Motor neuron (in vitro differentiated cells): ENCODE measurements around the gene OCA2. TPM values are rescaled to one million over a fixed set of nuclear protein-coding genes. Genes with fewer than 3 reads are reported as not detected.

Experiments
- ATAC-seq, 8 experiments: fragments of 200-7000 bp; cut with Tn5 transposase; replicated peaks in 6 of 8; 2 replicates each; pipeline ENCODE4 v1.8.0; 2021; ENCODE audit warnings: mild to moderate bottlenecking in 8 of 8, moderate library complexity in 8 of 8
- H3K27ac ChIP-seq, 2 donors: fragments of 250-450 bp; sonication (Bioruptor Pico); 2 replicates each; pipeline ENCODE4 v1.9.0; 2021; ENCODE audit warnings: antibody characterized with exemption in 2 of 2, mild to moderate bottlenecking in 2 of 2, moderate library complexity in 1 of 2
- H3K4me1 ChIP-seq, 2 donors: fragments of 250-450 bp; sonication (Bioruptor Pico); replicated peaks in 1 of 2; 2 replicates each; pipeline ENCODE4 v1.6.1; 2021; ENCODE audit warnings: antibody characterized with exemption in 2 of 2, mild to moderate bottlenecking in 2 of 2, moderate library complexity in 1 of 2
- H3K4me3 ChIP-seq, 5 donors: fragments of 250-450 bp; sonication (Bioruptor Pico); 2 replicates each; pipeline ENCODE4 v1.9.0; 2021; ENCODE audit warnings: antibody characterized with exemption in 5 of 5, mild to moderate bottlenecking in 5 of 5, moderate library complexity in 4 of 5
- WGBS, 10 experiments: fragments of 450-650 bp; shearing (Covaris generic); methylation state at CpG; one replicate each; pipeline ENCODE4 v1.0.0; 2022; 5-methylcytosine and 5-hydroxymethylcytosine counted together
- in situ Hi-C, 9 experiments: fragments of 400-800 bp; cut with MboI; loops; one replicate each; pipeline ENCODE4 v1.15.0; 2021; ENCODE audit warnings: low sequenced_read_pairs in 9 of 9, low pct_unique_long_range_greater_than_20kb in 2 of 9; ENCODE audit not compliant: unreplicated experiment in 9 of 9
- total RNA-seq, 8 experiments: library from RNA; unstranded; fragments of 300-600 nt; gene quantifications; 2 replicates each; pipeline versions ENCODE4 v1.2.3 to v1.2.4, GENCODE V29; 2022

Gene OCA2
- total RNA-seq, 8 experiments from 2014 or later = 0.16 to 1.9 (median 0.29) TPM; not detected in 2

- in situ Hi-C loops = loop anchor here in 1 of 9 experiments (25.0 kb wide), 1 partner anchor 1223 kb away; no protein-coding TSS in a partner anchor
- Histone ChIP-seq H3K4me3 (no peak overlapping the region), H3K4me1 (peaks cover 2 to 9% of the 10 kb centered on the region in 2 donors), H3K27ac (no peak overlapping the region)
- ATAC-seq = no peak
- WGBS, 10 experiments = 77 to 100% (median 90%) methylated on average over 1 to 19 of the region's 25 CpGs
Observed at GRCh38 chr15:28109626-28110455, 10.7 kb upstream of the OCA2 start.

GRCh38 chr15:28107904-28108275 lies 8.8 kb upstream of the OCA2 start:
- no peak overlapping the region for H3K4me3 ChIP-seq
- peak in 3 of 8 experiments; percentile 6 to 12 (median 10) for ATAC-seq

GRCh38 chr15:28107111-28107903 lies 8.2 kb upstream of the OCA2 start:
- in situ Hi-C loops = loop anchor here in 1 of 9 experiments (25.0 kb wide), 1 partner anchor 1220 kb away; no protein-coding TSS in a partner anchor
- Histone ChIP-seq H3K27ac (no peak overlapping the region), H3K4me3 (peak overlapping the region; percentile 16 to 33 (median 32)), H3K4me1 (peaks cover 2 to 9% of the 10 kb centered on the region in 2 donors)
- ATAC-seq = peak; percentile 34 to 59 (median 54)
- 0 to 33% (median 7%) methylated on average over 1 to 10 of the region's 63 CpGs; no CpG with 5 or more reads in 5 of the 10 experiments for WGBS, 10 experiments

More at GRCh38 chr15:28107904-28108275, 8.8 kb upstream of the OCA2 start:
- Histone ChIP-seq H3K27ac (no peak overlapping the region), H3K4me1 (peaks cover 2 to 9% of the 10 kb centered on the region in 2 donors)
- in situ Hi-C loops = loop anchor here in 1 of 9 experiments (25.0 kb wide), 1 partner anchor 1221 kb away; no protein-coding TSS in a partner anchor
- WGBS, 10 experiments = 39 to 70% (median 53%) methylated on average over 2 to 8 of the region's 8 CpGs; no CpG with 5 or more reads in 3 of the 10 experiments

- no peak overlapping the region for H3K27ac ChIP-seq
- peak overlapping the region; percentile 16 to 33 (median 32) for H3K4me3 ChIP-seq
- peak; percentile 44 to 68 (median 60) for ATAC-seq
- WGBS, 10 experiments = 0 to 100% (median 12%) methylated on average over 2 to 6 of the region's 81 CpGs; no CpG with 5 or more reads in 7 of the 10 experiments
- in situ Hi-C loops = loop anchor here in 1 of 9 experiments (25.0 kb wide), 1 partner anchor 1219 kb away; no protein-coding TSS in a partner anchor
- peaks cover 2 to 9% of the 10 kb centered on the region in 2 donors for H3K4me1 ChIP-seq
Observed at GRCh38 chr15:28106294-28107110, 7.4 kb upstream of the OCA2 start.

- in situ Hi-C loops = loop anchor here in 1 of 9 experiments (25.0 kb wide), 1 partner anchor 1218 kb away; no protein-coding TSS in a partner anchor
- peaks cover 2 to 9% of the 10 kb centered on the region in 2 donors for H3K4me1 ChIP-seq
- no peak overlapping the region for H3K4me3 ChIP-seq
- H3K27ac ChIP-seq = no peak overlapping the region
- ATAC-seq = no peak
- WGBS, 10 experiments = 70 to 100% (median 90%) methylated on average over 1 to 2 of the region's 5 CpGs; no CpG with 5 or more reads in 6 of the 10 experiments
Observed at GRCh38 chr15:28105793-28106192, 6.7 kb upstream of the OCA2 start.

GRCh38 chr15:28105224-28105791 lies 6.2 kb upstream of the OCA2 start:
- Histone ChIP-seq H3K27ac (no peak overlapping the region), H3K4me1 (peaks cover 2 to 9% of the 10 kb centered on the region in 2 donors), H3K4me3 (no peak overlapping the region)
- ATAC-seq = no peak
- 100% methylated on average over 1 of the region's 9 CpGs; no CpG with 5 or more reads in 9 of the 10 experiments for WGBS, 10 experiments
- in situ Hi-C loops = loop anchor here in 1 of 9 experiments (25.0 kb wide), 1 partner anchor 1218 kb away; no protein-coding TSS in a partner anchor

- in situ Hi-C loops = loop anchor here in 1 of 9 experiments (25.0 kb wide), 1 partner anchor 1217 kb away; no protein-coding TSS in a partner anchor
- peaks cover 2 to 9% of the 10 kb centered on the region in 2 donors for H3K4me1 ChIP-seq
- no peak overlapping the region for H3K4me3 ChIP-seq
- no peak overlapping the region for H3K27ac ChIP-seq
- ATAC-seq = no peak
- WGBS, 10 experiments = 79 to 80% methylated on average over 2 to 5 of the region's 10 CpGs; no CpG with 5 or more reads in 8 of the 10 experiments
Observed at GRCh38 chr15:28104326-28104725, 5.2 kb upstream of the OCA2 start.

GRCh38 chr15:28103831-28104230 lies 4.7 kb upstream of the OCA2 start:
- in situ Hi-C loops = loop anchor here in 1 of 9 experiments (25.0 kb wide), 1 partner anchor 1217 kb away; no protein-coding TSS in a partner anchor
- Histone ChIP-seq H3K4me1 (peaks cover 2 to 9% of the 10 kb centered on the region in 2 donors), H3K27ac (no peak overlapping the region), H3K4me3 (no peak overlapping the region)
- no peak for ATAC-seq
- WGBS, 10 experiments = 13 to 80% (median 48%) methylated on average over 1 to 5 of the region's 10 CpGs; no CpG with 5 or more reads in 7 of the 10 experiments

GRCh38 chr15:28101983-28102441 lies 2.9 kb upstream of the OCA2 start:
- H3K4me1 ChIP-seq = peaks cover 7 to 8% of the 10 kb centered on the region in 2 donors
- 0 to 80% (median 75%) methylated on average over 1 to 6 of the region's 10 CpGs; no CpG with 5 or more reads in 5 of the 10 experiments for WGBS, 10 experiments
- no peak overlapping the region for H3K27ac ChIP-seq
- no peak for ATAC-seq
- no peak overlapping the region for H3K4me3 ChIP-seq
- in situ Hi-C loops = loop anchor here in 1 of 9 experiments (25.0 kb wide), 1 partner anchor 1215 kb away; no protein-coding TSS in a partner anchor

- 93% methylated on average over 3 of the region's 8 CpGs; no CpG with 5 or more reads in 9 of the 10 experiments for WGBS, 10 experiments
- in situ Hi-C loops = loop anchor here in 1 of 9 experiments (25.0 kb wide), 1 partner anchor 1214 kb away; no protein-coding TSS in a partner anchor
Observed at GRCh38 chr15:28101201-28101600, 2.1 kb upstream of the OCA2 start.

GRCh38 chr15:28100516-28101195 lies 1.5 kb upstream of the OCA2 start:
- no peak overlapping the region for H3K4me3 ChIP-seq
- WGBS, 10 experiments = 63 to 100% (median 96%) methylated on average over 1 to 5 of the region's 20 CpGs; no CpG with 5 or more reads in 2 of the 10 experiments

More at GRCh38 chr15:28101201-28101600, 2.1 kb upstream of the OCA2 start:
- H3K4me3 ChIP-seq = no peak overlapping the region
- ATAC-seq = no peak
- peaks cover 4 to 5% of the 10 kb centered on the region in 2 donors for H3K4me1 ChIP-seq
- H3K27ac ChIP-seq = no peak overlapping the region

More at GRCh38 chr15:28100516-28101195, 1.5 kb upstream of the OCA2 start:
- H3K27ac ChIP-seq = no peak overlapping the region
- in situ Hi-C loops = loop anchor here in 1 of 9 experiments (25.0 kb wide), 1 partner anchor 1213 kb away; no protein-coding TSS in a partner anchor
- peaks cover 4 to 6% of the 10 kb centered on the region in 2 donors for H3K4me1 ChIP-seq
- peak in 1 of 8 experiments; percentile 2 for ATAC-seq
